Measurements from ENCODE around the gene CPZ.

Gene CPZ

GRCh38 chr4:8576591-8576990 lies 16.0 kb upstream of the CPZ start (continued):
- TF ChIP-seq REST (tag by site-specific recombination; IDR thresholded peaks at IDR 0.05) (peak; percentile 20; the same call in 1 of the 2 replicates), ZNF433 (tag by site-specific recombination; IDR thresholded peaks at IDR 0.05; ENCODE audit: low read depth) (0 out of 2 replicates have a peak, but pooled peaks have one; percentile 30), ZNF140 (tag by site-specific recombination; IDR thresholded peaks at IDR 0.05) (peak; percentile 28; the same call in 1 of the 2 replicates), ZNF664 (tag by site-specific recombination; IDR thresholded peaks at IDR 0.05) (peak; percentile 60), ZNF518A (tag by site-specific recombination; conservative IDR thresholded peaks at IDR 0.05; ENCODE audit: low read depth) (peak; percentile 70), ZNF623 (tag by site-specific recombination; IDR thresholded peaks at IDR 0.05) (peak; percentile 53)

GRCh38 chr4:8577046-8577445 lies 15.5 kb upstream of the CPZ start:
- H3K27ac ChIP-seq (ENCODE audit: extremely low read depth, low read depth, low read length): no peak overlapping the region
- H3K4me3 ChIP-seq (ENCODE audit: low read depth, low read length): no peak overlapping the region
- TF ChIP-seq ZSCAN23 (tag by site-specific recombination; IDR thresholded peaks at IDR 0.05) (no peak), ZNF48 (tag by site-specific recombination; IDR thresholded peaks at IDR 0.05) (no peak), ZNF23 (tag by site-specific recombination; IDR thresholded peaks at IDR 0.05; ENCODE audit: borderline replicate concordance) (no peak), SCRT2 (tag by site-specific recombination; IDR thresholded peaks at IDR 0.05) (no peak), PRDM10 (tag by site-specific recombination; IDR thresholded peaks at IDR 0.05) (no peak)
- H3K36me3 ChIP-seq (ENCODE audit: control insufficient read depth in 2 of 2, insufficient read depth in 1 of 2, low read length in 2 of 2): no peaks in the 10 kb centered on the region
- H3K4me1 ChIP-seq (ENCODE audit: control insufficient read depth, insufficient read depth, low read length): no peaks in the 10 kb centered on the region
- H3K9me3 ChIP-seq (ENCODE audit: control insufficient read depth, insufficient read depth, low read depth, low read length): no peaks in the 10 kb centered on the region
- ChIA-PET CTCF (interaction anchor here (1.1 to 1.2 kb wide), 2 partner anchors 9 to 108 kb away, joined by 4 to 5 read pairs; no protein-coding TSS in a partner anchor), POLR2A (no interaction called here)

All from HEK293 (cell line).